HL-60 (cell line): Measurements from ENCODE around the gene CHST3.

ENCODE experiments used
- CTCF ChIP-seq: IDR thresholded peaks from one replicate; pipeline ENCODE4 v1.5.1; 2011; ENCODE audit warnings: low read length, control low read depth, inconsistent platforms; ENCODE audit not compliant: insufficient read depth
- GABPA ChIP-seq: IDR thresholded peaks from 2 replicates; pipeline ENCODE4 v1.6.1; 2012; ENCODE audit warnings: low read depth
- POLR2AphosphoS5 ChIP-seq: IDR thresholded peaks from 2 replicates; pipeline ENCODE4 v1.6.1; 2012; ENCODE audit warnings: low read depth
- REST ChIP-seq: IDR thresholded peaks from 2 replicates; pipeline ENCODE4 v1.6.1; 2012; ENCODE audit warnings: low read depth; ENCODE audit not compliant: insufficient replicate concordance
- SPI1 ChIP-seq: IDR thresholded peaks from 2 replicates; pipeline ENCODE4 v1.6.1; 2012; ENCODE audit warnings: low read depth, mild to moderate bottlenecking, borderline replicate concordance

DNA sequence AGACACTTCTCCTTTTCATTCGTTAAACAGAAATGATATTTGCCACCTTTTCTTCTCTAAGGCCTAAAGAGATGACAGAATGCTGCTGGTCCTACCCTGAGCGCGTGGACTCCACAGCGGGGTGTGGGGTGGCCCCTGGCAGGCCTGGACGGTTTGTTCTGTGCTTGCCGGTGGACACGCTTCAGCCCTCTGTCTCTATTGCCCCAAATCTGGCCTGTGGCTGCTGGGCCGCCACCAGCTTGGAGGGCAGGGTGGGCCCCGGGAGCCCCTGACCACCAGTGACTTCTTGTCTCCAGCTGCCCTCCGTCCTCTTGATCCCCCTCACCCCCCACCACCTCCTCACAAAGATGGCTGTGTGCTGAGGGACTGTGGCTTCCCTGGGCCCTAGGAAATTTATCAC is 5.7 kb downstream of the CHST3 start:
- TF ChIP-seq CTCF: no peak
- no peak for TF ChIP-seq POLR2AphosphoS5
- TF ChIP-seq REST: no peak
- TF ChIP-seq SPI1: no peak
- no peak for TF ChIP-seq GABPA
